ENCODE results near the gene KCNN1. TPM values are rescaled to one million over a fixed set of nuclear protein-coding genes. Genes with fewer than 3 reads are reported as not detected.

KCNN1 gene
- polyA plus RNA-seq, 3 donors = not detected

DNA sequence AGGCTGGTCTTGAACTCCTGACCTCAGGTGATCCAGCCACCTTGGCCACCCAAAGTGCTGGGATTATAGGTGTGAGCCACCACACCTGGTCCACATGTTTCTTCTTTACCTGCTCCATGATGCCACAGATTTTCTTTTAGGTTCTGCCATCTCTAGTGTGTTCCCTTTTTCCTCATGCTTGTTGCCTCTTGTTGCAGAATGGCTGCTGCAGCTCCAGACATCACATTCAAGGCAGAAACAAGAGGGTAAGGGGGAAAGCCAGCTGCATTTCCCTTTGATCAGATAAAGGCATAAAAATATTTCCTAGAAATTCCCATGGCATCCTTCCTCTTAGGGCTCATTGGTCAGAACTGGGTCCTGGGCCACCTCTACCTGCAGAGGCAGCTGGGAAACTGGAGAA is 46.4 kb upstream of the KCNN1 start:
- no peaks in the 10 kb centered on the region for H3K36me3 Mint-ChIP-seq

DNA sequence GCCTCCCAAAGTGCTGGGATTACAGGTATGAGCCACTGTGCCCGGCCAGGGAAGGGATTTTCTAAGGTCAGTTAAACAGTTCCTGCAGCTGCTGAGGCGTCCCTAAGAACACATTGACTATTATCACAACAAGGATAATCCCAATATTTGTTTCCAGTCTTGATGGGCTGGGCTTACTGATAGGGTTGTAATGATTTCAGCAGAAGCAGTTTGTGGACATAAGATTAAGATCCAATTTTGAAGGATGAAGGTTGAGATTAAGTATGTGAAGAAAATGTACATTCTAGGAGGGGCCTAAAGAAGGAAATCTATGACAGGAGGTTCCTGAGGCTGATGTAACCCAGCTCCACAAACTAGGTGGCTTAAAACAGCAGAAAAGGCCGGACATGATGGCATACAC is 44.8 kb upstream of the KCNN1 start:
- Mint-ChIP-seq H3K27ac (no peak overlapping the region), H3K27me3 (ENCODE audit: low read depth in 3 of 3) (peaks cover 3 to 8% (median 7%) of the 10 kb centered on the region in 3 donors), H3K4me1 (no peaks in the 10 kb centered on the region), H3K36me3 (no peaks in the 10 kb centered on the region), H3K9me3 (peaks cover 0 to 11% (median 6%) of the 10 kb centered on the region in 7 donors), H3K4me3 (no peak overlapping the region)
- no peaks in the 10 kb centered on the region for H3K36me3 ChIP-seq (replicated peaks in 1 of 2; ENCODE audit: control insufficient read depth in 1 of 2, insufficient read depth in 2 of 2, low read length in 2 of 2)
- H3K4me3 ChIP-seq (replicated peaks in 1 of 3; ENCODE audit: low read depth in 2 of 3, low read length in 3 of 3) = no peak overlapping the region
- DNase-seq = no peak
- intact Hi-C loops (cut with micrococcal nuclease) = no loop called here
- no peaks in the 10 kb centered on the region for H3K79me2 ChIP-seq (ENCODE audit: insufficient read depth, low read length)
- no peaks in the 10 kb centered on the region for H3K9me3 ChIP-seq (replicated peaks in 1 of 2; ENCODE audit: control insufficient read depth in 1 of 2, insufficient read depth in 1 of 2, low read length in 2 of 2)
- peaks cover 0 to 2% of the 10 kb centered on the region in 2 donors for H3K27me3 ChIP-seq (ENCODE audit: control insufficient read depth in 2 of 2, insufficient read depth in 2 of 2, low read length in 2 of 2)
- TF ChIP-seq, protein P1, sequence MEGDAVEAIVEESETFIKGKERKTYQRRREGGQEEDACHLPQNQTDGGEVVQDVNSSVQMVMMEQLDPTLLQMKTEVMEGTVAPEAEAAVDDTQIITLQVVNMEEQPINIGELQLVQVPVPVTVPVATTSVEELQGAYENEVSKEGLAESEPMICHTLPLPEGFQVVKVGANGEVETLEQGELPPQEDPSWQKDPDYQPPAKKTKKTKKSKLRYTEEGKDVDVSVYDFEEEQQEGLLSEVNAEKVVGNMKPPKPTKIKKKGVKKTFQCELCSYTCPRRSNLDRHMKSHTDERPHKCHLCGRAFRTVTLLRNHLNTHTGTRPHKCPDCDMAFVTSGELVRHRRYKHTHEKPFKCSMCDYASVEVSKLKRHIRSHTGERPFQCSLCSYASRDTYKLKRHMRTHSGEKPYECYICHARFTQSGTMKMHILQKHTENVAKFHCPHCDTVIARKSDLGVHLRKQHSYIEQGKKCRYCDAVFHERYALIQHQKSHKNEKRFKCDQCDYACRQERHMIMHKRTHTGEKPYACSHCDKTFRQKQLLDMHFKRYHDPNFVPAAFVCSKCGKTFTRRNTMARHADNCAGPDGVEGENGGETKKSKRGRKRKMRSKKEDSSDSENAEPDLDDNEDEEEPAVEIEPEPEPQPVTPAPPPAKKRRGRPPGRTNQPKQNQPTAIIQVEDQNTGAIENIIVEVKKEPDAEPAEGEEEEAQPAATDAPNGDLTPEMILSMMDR (IDR thresholded peaks at IDR 0.05) = no peak
- H2AFZ ChIP-seq (ENCODE audit: insufficient read depth, low read depth, low read length, poor library complexity, severe bottlenecking) = no peak overlapping the region
- no peaks in the 10 kb centered on the region for H3K4me1 ChIP-seq (ENCODE audit: control insufficient read depth in 1 of 2, insufficient read depth in 2 of 2, low read length in 2 of 2)
- 89% methylated on average over 1 of the region's 3 CpGs for WGBS (ENCODE audit: insufficient coverage)
- no peak overlapping the region for H3K9ac ChIP-seq (ENCODE audit: insufficient read depth, low read length, poor library complexity, severe bottlenecking)
- no peaks in the 10 kb centered on the region for H4K20me1 ChIP-seq (ENCODE audit: insufficient read depth, low read length)
- no peak overlapping the region for H3K27ac ChIP-seq (ENCODE audit: low read depth in 1 of 2, low read length in 2 of 2)
- no peak overlapping the region for H3K4me2 ChIP-seq (replicated peaks; ENCODE audit: extremely low read depth, low read length, poor library complexity, severe bottlenecking)

More for the DNA sequence above, 46.4 kb upstream of the KCNN1 start:
- TF ChIP-seq, protein P1 (IDR thresholded peaks at IDR 0.05) = no peak
- no peak overlapping the region for H3K4me3 ChIP-seq (replicated peaks in 1 of 3; ENCODE audit: low read depth in 2 of 3, low read length in 3 of 3)
- no peaks in the 10 kb centered on the region for H3K4me1 ChIP-seq (ENCODE audit: control insufficient read depth in 1 of 2, insufficient read depth in 2 of 2, low read length in 2 of 2)
- intact Hi-C loops (cut with micrococcal nuclease) = no loop called here
- no peaks in the 10 kb centered on the region for H3K9me3 ChIP-seq (replicated peaks in 1 of 2; ENCODE audit: control insufficient read depth in 1 of 2, insufficient read depth in 1 of 2, low read length in 2 of 2)
- no peak overlapping the region for H3K4me2 ChIP-seq (replicated peaks; ENCODE audit: extremely low read depth, low read length, poor library complexity, severe bottlenecking)
- H3K27ac ChIP-seq (ENCODE audit: low read depth in 1 of 2, low read length in 2 of 2) = no peak overlapping the region
- H4K20me1 ChIP-seq (ENCODE audit: insufficient read depth, low read length) = no peaks in the 10 kb centered on the region
- Mint-ChIP-seq H3K27ac (no peak overlapping the region), H3K4me1 (no peaks in the 10 kb centered on the region), H3K9me3 (peaks cover 0 to 16% (median 8%) of the 10 kb centered on the region in 7 donors), H3K27me3 (ENCODE audit: low read depth in 3 of 3) (peaks cover 1 to 8% (median 3%) of the 10 kb centered on the region in 3 donors), H3K4me3 (peak overlapping the region in 1 of 2 donors; percentile 19)
- no peak overlapping the region for H2AFZ ChIP-seq (ENCODE audit: insufficient read depth, low read depth, low read length, poor library complexity, severe bottlenecking)
- DNase-seq = no peak
- H3K36me3 ChIP-seq (replicated peaks in 1 of 2; ENCODE audit: control insufficient read depth in 1 of 2, insufficient read depth in 2 of 2, low read length in 2 of 2) = no peaks in the 10 kb centered on the region
- H3K27me3 ChIP-seq (ENCODE audit: control insufficient read depth in 2 of 2, insufficient read depth in 2 of 2, low read length in 2 of 2) = peaks cover 0 to 2% of the 10 kb centered on the region in 2 donors
- H3K9ac ChIP-seq (ENCODE audit: insufficient read depth, low read length, poor library complexity, severe bottlenecking) = no peak overlapping the region
- no peaks in the 10 kb centered on the region for H3K79me2 ChIP-seq (ENCODE audit: insufficient read depth, low read length)

Data from CD14-positive monocyte (primary cell).